GM18868 (cell line): Measurements from ENCODE around the gene WDR5B.

Experiments used
- ATAC-seq: cut with Tn5 transposase; IDR thresholded peaks from one replicate; pipeline ENCODE4 v1.9.1; 2021; ENCODE audit warnings: mild to moderate bottlenecking, moderate library complexity; ENCODE audit not compliant: unreplicated experiment

The WDR5B gene

GRCh38 chr3:122410111-122410510 lies 5.8 kb downstream of the WDR5B start:
- no peak for ATAC-seq

GRCh38 chr3:122409446-122409845 lies 6.4 kb downstream of the WDR5B start:
- ATAC-seq: no peak

DNA sequence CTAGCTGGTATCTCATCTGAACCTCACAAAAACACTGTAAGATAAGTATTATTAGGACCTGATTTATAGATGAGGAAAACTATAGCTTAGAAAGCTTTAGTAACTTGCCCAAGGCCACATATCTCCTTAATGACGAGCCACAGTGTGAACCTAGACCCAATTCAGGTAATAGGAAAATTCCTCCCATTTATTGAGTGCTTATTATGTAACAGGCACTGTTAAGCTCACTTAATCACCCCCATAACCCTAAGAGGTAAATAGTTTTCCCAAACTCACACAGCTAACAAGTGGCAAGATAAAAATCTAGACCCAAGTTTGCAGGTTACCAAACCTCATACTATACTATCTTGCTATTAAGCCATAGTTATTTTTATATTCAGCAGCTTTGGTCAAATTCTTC lies 7.9 kb downstream of the WDR5B start:
- ATAC-seq: no peak

DNA sequence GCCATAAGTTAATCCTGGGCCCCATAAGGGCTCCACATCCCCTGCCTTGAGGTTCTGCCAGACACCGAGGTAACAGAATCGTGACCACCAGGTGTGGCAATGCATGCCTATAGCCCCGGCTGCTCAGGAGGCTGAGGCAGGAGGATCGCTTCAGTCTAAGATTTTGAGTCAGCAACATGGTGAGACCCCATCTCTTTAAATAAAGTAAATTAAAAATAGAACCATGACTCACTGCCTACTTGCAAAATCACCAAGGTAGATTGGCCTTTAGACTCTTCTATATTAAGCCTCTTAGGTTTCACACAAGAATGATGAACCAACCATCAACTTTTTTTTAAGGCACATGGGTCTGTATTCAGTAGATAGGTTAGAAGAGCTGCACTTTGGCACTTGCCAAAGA lies 9.7 kb downstream of the WDR5B start:
- ATAC-seq: peak; percentile 75

- ATAC-seq: no peak
Measured at GRCh38 chr3:122405015-122405414, 10.8 kb downstream of the WDR5B start.

- no peak for ATAC-seq
Measured at GRCh38 chr3:122403489-122403888, 12.4 kb downstream of the WDR5B start.

GRCh38 chr3:122398920-122399319 lies 16.9 kb downstream of the WDR5B start:
- no peak for ATAC-seq

DNA sequence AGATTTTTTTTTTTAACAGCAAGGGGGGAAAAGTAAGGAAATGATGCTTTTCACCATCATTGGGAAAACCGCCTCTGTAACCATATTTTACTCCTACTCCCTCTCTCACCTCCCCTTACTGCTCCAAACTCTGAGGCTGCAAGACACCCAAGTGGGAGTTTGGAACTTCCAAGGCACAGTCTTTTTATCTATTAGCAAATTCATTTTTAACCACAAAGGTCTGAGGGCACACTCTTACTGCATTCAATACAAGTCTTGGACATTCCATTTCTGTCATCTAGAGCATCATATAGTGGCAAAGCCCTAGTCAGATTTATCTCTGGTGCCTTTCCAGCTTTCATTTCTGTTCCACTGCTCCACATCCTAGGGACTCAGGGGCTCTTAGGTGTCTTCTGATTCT lies 18.7 kb downstream of the WDR5B start:
- no peak for ATAC-seq

GRCh38 chr3:122396511-122396910 lies 19.4 kb downstream of the WDR5B start:
- ATAC-seq: no peak

DNA sequence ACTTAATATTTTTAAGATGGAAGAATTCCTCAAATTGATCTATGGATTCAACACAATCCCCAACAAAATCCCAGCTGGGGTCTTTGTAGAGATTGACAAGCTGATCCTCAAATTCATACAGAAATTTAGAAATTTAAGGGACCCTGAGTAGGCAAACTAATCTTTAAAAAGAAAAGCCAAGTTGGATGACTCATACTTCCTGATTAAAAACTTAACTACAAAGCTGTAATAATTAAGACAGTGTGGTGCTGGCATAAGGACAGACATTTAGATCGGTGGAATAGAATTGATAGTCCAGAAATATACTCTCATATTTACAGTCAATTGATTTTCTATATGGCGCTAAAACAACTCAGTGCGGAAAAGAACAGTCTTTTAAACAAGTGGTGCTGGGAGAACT lies 20.3 kb downstream of the WDR5B start:
- ATAC-seq: no peak

GRCh38 chr3:122394173-122394572 lies 21.7 kb downstream of the WDR5B start:
- no peak for ATAC-seq

GRCh38 chr3:122392868-122393844 lies 22.7 kb downstream of the WDR5B start:
- no peak for ATAC-seq

- no peak for ATAC-seq
Measured at GRCh38 chr3:122391681-122392446, 24.0 kb downstream of the WDR5B start.

DNA sequence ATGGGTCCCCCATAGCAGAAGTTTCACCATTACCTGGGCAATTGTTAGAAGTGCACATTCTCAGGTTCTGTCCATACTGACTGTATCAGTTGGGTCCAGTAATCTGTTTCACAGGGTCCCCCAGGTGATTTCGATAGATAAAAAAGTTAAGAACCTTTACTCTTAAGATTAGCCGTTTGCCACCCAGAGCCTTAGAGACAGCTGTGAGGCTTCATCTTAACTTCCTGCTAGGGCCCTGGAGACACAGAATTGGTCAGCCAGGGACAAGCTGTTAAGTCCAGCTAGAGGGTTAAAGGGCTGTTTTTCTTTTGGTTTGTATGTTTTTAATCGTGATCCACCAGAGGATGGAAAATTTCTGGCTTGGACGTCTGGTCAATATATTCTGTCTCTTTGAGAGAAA lies 25.2 kb downstream of the WDR5B start:
- no peak for ATAC-seq

- no peak for ATAC-seq
Measured at GRCh38 chr3:122389892-122390291, 26.0 kb downstream of the WDR5B start.

DNA sequence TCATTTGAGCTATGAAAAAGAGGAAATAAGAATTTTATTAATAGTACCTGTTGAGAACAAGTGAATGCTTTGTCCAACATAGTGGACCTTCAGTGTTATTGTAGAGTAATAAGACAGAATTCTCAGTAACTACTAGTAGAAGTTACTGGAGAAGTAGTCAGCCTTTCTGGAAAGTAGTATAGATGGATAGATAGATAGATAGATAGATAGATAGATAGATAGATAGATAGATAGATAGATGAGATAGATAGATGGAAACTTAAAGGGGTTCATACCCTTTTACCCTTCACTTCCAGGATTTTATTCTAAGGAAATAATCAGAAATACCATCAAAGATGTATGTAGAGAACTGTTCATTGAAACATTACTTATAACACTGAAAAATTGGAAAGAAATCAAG lies 26.7 kb downstream of the WDR5B start:
- ATAC-seq: no peak

- ATAC-seq: no peak
Measured at GRCh38 chr3:122387709-122388108, 28.2 kb downstream of the WDR5B start.

DNA sequence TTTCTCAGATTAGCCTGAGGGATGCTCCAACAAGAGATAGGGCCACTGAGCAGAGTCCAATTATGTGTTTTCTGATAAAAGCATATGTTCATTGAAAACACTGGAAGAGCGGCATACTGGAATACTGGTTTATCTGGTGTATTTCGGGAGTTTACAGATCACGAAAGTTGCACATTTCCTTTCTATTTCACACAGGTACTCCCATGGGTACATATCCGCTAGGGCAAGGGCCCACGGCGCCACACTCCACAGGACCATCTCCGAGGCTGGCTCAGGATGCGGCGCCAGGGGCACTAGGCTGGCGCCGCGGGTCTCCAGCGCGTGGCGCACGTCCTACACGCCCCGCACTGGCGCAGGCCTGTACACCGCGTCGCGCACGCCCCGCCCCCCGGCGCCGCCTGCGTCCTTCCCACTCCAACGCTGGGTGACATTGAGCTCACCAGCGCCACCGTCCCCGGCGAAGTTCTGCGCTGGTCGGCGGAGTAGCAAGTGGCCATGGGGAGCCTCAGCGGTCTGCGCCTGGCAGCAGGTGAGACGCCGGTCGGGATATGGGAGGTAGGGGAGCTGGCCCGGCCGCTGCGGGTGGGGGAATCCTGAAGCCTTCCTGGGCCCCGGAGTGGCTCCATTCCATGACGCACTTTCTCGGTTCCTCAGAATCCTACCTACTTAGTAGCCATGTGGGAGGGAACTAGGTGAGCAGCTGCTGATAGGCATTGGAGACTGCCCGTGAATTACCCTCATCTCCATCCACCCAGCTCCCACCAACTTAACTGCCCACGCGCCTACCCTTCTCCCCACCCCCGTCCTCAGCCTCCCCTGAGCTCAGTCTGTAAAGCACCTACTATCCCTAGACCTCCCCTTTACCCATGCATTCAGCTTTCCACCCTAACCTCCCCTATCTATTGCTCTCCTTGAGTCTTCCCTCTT lies 31.8 kb downstream of the WDR5B start, which contains the start of gene FAM162A:
TSS of gene FAM162A (plus strand) at position 412 of the 927 bp plus-strand sequence. CDS start at position 496, 84 bp downstream.
- peak; percentile 88 for ATAC-seq

DNA sequence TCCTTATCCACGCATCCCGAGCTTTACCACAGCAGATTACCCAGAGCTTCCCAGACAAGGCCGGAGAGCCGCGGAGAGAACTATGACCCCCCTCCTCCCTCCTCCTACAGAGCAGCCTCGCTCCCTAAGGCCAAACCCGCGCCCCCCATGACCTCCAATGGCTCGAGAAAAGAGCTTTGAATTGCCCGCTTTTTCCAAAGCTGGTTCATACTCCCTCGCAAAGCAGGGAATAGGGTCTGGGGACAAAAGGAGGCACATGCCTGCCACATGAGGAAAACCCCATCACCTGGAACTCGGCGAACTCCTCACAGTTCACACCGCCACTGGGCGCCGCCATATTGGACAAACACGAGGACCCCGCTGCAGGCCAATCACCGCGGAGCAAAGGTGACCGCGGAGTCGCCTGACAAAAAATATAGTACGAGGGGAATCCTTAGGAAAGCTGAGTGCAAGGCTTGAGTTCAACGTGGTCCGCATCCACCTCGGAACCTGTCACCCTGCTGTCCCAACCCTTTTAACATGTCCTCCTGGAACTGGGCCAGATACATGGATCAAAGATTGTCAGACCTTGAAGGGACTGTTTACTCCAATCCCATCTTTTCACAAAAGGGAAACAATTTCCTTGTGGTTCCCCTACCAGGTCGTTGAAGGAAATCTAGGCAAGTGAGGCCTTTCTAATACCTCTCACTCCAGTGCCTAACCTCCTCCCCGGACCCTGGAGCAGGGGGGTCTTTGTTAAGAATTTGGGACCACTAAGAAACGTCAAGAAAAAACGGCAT lies 32.8 kb downstream of the WDR5B start, which contains the start of gene MIX23:
TSS of gene MIX23 (minus strand) at position 344 of the 779 bp plus-strand sequence. CDS start at position 337, 7 bp downstream.
- peak; percentile 42 for ATAC-seq

GRCh38 chr3:122377975-122378374 lies 37.9 kb downstream of the WDR5B start:
- no peak for ATAC-seq
